Fibroblast of villous mesenchyme (primary cell): ENCODE results near the gene HNRNPD. TPM values are rescaled to one million over a fixed set of nuclear protein-coding genes. Genes with fewer than 3 reads are reported as not detected.
"Not testable (repeated sequence)": the region's sequence is repeated elsewhere in the genome, so short reads cannot be mapped to it uniquely, and the experiment has no call there.

ENCODE experiments used
- DNase-seq: peaks from one replicate; pipeline ENCODE4 v3.0.0-alpha.2; 2010; ENCODE audit warnings: low read depth
- H3K4me3 ChIP-seq: 2 replicates; pipeline ENCODE4 v1.5.1; 2011; ENCODE audit warnings: low read depth, mild to moderate bottlenecking, low read length
- CTCF ChIP-seq: IDR thresholded peaks from 2 replicates; pipeline ENCODE4 v1.5.1; 2012; ENCODE audit warnings: low read depth, mild to moderate bottlenecking, low read length; ENCODE audit not compliant: insufficient read depth
- total RNA-seq: library from RNA; depleted of rRNA; stranded (reverse); fragments of >200 nt; gene quantifications from 2 replicates; pipeline ENCODE4 v1.2.3, GENCODE V29; 2012

Gene HNRNPD
- total RNA-seq, 1 donor, result 25.0 TPM

DNA sequence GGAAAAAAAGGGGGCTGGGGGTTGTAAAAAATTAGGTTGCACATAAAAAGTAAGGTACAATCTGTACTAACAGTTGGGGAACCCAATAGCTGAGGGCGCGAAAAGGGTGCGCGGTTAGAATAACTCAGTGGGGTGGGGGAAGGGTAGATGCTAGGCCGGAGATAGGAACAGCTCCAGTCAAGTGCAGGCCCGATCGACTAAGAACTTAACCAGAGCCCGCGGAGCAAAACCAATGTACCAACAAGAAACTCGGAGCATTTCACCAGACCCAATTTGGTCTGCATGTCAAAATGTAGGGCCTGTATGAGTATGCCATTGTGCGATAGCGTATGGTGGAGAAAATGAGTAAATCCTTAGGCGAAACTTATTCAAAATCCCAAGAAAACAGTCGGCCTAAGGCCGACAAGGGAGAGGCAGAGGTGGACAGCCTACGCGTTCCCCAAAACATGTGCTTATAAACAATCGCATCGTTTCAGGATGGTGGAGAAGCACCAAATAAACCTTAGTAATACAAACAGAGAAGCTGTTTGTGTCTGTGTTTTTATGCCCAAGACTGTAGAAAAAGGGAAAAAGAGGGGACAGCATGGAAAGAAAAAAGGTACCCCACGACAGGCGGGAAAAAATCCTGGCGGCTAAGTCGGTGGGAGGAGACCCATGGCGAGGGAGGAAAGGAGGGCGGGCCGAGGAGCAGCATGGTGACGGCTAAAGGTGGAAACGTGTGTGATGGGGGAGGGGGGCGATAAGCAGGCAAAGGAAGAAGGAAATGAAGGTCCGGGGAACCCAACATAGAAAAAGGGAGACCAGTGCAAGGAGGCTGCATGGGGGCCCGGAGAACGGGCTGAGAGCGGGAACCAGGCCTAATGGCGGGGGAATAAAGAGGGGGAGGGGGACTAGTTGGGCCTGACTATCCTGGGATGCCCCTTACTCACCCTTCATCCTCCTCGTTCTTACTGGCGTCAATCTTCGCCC lies 990 bp downstream of the HNRNPD start:
- H3K4me3 ChIP-seq, result peak overlapping the region; percentile 100
- DNase-seq, result peak; percentile 68
- no peak for TF ChIP-seq CTCF

DNA sequence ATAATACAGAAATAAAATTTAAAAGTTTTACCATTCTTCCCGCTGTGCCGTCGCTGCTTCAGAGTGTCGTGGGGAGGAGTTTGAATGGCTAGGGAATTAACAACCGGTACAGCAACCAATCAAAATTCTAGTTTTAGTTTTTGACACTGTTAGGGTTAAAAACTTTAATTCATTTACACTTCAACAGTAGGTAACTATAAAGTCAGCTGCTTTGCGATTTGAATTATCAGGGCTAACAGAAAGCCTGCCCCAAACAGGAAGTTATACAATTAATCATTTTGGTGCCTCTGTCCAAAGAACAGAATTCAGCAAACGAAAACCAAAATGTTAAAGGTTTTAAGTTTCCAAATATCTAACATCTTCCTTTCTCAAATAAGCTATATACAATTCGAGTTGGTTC lies 2.3 kb downstream of the HNRNPD start:
- H3K4me3 ChIP-seq, result peak overlapping the region; percentile 100
- no peak for TF ChIP-seq CTCF
- peak; percentile 18 for DNase-seq

- peak; percentile 52 for DNase-seq
- no peak for TF ChIP-seq CTCF
Observed at GRCh38 chr4:82367438-82368097, 6.2 kb downstream of the HNRNPD start.

GRCh38 chr4:82366431-82366830 lies 7.4 kb downstream of the HNRNPD start:
- H3K4me3 ChIP-seq, DNase-seq: not testable (repeated sequence)

More at GRCh38 chr4:82367438-82368097, 6.2 kb downstream of the HNRNPD start:
- H3K4me3 ChIP-seq, result no peak overlapping the region

DNA sequence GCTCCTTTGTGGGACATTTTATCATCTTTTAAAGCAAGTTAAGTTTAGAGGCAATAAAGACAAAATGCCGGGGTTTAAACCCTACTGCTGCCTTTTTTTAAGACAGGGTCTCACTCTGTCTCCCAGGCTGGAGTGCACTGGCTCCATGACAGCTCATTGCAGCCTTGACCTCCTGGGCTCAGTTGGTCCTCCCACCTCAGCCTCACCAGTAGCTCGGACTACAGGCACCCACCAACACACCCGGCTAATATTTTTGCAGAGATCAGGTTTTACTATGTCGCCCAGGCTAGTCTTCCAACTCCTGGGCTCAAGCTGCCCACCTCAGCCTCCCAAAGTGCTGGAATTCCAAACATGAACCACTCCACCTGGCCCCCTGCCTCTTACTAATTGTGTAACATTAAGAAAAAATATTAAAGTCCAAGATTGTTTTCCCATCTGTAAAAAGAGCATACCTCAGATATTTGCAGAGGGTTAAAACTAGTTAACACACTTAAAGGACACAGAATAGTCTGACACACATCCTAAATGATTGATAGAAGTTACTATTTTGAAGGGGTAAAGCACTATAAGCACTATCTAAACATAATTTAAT lies 9.8 kb downstream of the HNRNPD start:
- no peak for TF ChIP-seq CTCF
- DNase-seq, result no peak
- no peak overlapping the region for H3K4me3 ChIP-seq

DNA sequence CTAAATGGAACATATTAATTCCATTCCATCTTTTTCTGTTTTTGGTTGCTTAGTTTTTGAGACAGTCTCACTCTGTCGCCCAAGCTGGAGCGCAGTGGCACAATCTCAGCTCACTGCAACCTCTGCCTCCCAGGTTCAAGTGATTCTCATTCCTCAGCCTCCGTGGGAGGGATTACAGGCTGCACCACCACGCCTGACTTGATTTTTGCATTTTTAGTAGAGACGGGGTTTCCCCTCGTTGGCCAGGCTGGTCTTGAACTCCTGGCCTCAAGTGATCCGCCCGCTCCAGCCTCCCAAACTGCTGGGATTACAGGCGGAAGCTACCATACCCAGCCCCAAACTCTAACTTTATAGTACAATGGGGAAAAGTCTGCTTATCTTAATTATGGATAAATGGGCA lies 11.2 kb downstream of the HNRNPD start:
- TF ChIP-seq CTCF, result no peak
- DNase-seq, result no peak
- H3K4me3 ChIP-seq, result no peak overlapping the region
